ENCODE results near the gene TMEM125.

TMEM125 gene

DNA sequence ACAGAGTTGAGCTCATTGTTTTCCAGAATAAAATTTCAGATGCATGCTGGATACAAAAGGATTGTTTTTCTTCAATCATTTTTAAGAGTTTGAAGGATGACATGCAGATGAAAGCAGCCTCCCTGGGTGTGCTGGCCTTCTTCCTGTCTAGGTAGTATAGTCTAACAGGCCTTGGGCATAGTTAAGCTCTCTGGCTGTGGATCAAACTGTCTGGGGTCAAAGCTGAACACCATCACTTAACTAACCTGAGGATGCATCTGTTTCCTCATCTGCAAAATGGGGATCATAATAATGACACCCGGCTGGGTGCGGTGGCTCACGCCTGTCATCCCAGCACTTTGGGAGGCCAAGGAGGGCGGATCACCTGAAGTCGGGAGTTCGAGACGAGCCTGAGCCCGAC, 25.0 kb downstream of the TMEM125 start:
- DNase-seq, result no peak

DNA sequence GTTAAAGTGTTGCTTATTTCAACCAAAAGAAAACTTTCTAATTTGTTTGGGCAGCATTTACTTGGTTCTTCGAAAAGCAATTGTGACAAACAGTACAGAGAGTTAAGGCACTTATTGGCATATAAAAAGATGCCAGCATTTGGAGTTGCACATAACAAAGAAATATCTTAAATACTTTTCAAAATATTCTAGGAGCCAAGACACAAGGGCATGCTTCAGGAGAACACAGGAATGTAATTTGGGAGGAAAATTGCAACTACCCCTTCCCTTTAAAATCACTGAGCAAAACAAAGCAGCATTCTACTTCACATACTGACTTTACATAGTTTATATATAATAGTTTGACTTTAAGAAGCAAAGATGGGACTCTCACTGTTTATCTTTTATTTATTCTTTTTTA, 26.4 kb downstream of the TMEM125 start:
- DNase-seq, result no peak

DNA sequence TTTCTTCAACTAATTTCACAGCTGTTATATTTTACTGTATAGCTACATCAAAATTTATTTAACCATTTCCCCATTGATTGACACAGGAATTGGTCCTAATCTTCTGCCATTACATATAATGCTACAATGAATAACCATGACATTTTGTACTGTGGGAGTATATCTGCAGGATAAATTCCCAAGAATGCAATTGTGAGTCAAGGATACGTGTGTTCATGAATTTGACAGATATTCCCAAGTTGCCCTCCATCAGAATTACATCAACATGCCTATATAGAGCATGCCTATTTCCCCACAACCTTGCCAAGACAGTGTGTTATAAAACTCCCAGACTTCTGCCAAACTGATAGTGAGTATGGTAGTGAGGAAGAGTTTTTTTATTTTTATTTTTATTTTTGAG, 28.3 kb downstream of the TMEM125 start:
- no peak for DNase-seq

DNA sequence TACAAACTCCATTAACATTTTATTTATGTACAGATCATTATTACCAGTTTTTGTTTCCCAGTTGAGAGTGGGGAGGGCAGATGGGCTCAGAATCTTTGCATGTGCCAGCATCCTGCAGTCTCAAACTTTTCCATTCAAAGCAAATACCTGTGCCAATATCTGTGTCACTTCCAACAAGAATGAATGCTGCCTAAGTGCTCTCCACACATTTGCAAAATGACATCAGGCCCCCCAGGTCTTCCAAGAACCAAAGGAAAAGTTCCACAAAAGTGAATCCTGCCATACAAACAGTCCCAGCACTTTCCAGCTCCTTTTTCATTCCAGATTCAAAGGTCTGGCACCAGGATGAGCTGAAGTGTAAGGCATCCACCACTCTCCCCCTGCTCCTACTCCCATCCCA, 29.3 kb downstream of the TMEM125 start:
- DNase-seq, result no peak

DNA sequence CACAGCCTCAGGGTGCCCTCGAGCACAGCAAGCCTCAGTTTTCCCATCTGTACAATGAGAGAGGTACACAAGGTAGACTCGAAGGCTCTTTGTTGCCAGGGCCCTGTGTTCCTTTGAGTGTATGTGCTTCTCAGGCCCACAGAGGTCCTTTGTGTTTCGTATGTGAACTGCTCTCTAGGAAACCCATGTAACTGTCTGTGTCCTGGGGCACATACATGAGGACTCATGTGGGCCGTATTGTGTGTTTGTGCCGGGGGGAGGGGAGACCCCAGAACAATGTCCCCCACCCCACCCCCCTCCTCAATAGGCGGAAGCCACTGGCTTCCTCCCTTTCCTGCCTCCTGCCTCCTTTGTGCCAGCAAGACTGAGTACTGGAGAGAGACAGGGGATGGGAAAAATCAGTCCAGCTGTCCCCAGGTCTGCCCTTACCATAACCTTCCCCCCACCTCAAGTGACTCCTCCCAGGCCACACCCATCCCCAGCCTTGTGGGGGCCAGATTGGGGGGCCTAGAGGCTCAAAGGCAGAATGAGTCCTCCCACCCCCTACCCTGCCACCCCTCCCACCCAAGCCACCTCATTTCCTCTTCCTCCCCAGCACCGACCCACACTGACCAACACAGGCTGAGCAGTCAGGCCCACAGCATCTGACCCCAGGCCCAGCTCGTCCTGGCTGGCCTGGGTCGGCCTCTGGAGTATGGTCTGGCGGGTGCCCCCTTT, 30.8 kb downstream of the TMEM125 start, which contains the start of gene TIE1:
TIE1 (plus strand) TSS at position 605 of the 717 bp plus-strand sequence; CDS start at position 695, 90 bp downstream.
- no peak for DNase-seq

DNA sequence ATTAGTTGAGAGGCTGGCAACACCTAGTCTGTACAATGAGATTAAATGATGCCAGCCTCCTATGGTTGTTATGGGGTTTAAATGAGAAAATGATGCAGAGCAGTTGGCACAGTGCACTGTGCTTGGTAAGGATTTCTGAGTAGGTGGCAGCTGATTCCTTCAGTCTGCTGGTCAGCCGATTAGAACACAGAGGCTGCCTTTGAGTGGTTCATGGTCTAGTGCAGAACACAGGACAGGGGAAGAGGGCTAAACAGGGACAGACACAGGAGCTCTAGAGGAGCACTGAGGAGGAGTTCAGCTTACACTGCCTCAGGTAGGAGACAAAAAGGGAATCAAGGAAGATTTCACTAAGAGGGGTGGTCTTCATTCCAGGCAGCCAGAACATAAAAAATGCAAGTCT, 32.4 kb downstream of the TMEM125 start:
- no peak for DNase-seq

DNA sequence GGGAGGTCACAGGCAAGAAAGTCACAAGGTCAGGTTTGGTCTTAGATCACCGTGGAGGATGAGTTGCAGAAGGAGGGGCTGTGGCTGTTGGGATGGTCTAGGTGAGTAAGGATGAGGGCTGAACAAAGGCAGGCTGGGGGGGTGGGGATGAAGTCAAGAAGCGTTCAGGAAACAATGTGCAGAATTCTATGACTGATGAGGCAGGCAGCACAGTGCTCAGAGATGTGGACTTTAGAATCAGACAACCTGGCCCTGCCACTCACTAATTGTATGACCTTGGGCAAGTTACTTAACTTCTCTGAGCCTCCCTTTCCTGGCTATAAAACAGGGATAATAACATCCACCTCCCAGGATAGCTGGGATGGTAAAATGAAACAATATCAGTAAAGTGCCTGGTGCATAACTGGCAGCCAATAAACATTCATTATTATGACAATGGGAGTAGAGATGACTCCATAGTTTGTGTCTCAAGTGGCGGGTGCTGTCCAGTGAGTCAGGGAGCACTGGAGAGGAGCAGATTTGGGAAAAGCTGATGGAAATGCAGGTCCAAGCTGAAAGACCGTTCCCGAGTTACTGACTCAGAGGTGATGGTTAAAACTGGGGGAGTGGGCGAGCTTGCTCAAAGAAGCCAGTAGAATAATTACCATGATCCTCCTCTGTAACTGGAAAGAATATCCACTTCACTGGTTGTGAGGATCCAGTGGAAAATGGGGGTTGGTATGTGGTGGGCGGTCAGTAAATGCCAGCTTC, 33.1 kb downstream of the TMEM125 start:
- no peak for DNase-seq

DNA sequence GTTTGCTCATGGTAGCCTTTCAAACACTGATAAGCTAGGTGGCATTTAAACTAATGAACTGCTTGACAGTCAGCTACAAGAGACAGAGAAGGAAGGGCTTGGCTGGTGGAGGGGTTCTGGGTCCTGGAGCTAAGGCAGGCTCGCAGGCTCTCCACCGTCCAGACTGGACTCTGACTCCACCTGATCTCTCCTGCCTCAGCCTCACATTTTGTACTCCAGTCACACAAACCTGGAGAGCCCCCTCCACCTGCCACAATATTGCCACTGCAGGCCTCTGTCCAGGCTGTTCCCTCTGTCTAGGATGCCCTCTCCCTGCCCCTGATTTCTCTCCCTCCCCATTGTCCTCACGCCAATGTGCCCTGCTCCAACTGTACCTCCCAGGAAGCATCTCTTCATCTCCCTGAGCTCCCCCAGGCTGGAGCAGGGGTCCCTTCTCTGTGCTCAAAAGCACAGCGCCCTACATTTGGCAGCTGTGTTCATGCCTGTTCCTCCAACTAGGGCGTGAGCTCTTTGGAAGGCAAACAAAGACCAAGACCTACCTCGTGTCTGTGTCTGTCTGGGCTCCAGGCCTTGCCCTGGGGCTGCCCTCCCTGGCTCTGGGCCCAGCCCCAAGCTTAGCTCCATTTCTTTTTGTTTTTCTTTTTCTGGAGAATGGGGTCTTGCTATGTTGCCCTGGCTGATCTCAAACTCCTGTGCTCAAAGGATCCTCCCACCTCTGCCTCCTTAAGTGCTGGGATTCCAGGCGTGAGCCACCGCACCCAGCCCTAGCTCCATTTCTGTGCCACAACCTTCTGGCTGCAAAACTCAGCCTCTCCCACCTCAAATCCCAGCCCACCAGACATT, 33.9 kb downstream of the TMEM125 start:
- DNase-seq, result no peak

DNA sequence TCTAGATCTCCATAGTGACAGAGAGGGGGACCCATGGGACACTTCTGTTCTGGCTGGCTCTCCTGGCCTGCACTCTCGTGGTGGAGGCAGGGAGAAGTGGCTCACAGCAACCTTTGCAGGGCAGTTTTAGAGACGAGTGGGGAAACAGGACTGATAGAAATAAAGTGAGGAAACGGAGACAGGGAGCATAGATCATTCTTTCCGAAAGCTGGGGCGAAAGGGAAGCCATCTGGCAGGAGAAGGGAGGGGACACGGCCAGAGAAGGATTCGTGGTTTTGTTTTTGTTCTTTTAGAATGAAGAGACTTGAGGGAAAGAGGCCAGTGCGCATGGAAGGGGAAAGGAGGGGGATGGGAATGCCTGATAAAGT, 34.5 kb downstream of the TMEM125 start:
- DNase-seq, result no peak

DNA sequence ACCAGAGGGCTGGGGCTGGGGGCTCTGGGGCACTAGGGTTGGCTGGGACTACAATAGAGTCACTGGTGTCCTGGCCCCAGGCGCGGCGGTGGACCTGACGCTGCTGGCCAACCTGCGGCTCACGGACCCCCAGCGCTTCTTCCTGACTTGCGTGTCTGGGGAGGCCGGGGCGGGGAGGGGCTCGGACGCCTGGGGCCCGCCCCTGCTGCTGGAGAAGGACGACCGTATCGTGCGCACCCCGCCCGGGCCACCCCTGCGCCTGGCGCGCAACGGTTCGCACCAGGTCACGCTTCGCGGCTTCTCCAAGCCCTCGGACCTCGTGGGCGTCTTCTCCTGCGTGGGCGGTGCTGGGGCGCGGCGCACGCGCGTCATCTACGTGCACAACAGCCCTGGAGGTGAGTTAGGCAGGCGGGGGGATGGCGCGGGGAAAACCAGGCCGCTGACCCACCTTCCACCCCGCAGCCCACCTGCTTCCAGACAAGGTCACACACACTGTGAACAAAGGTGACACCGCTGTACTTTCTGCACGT, 35.1 kb downstream of the TMEM125 start:
- DNase-seq, result no peak

DNA sequence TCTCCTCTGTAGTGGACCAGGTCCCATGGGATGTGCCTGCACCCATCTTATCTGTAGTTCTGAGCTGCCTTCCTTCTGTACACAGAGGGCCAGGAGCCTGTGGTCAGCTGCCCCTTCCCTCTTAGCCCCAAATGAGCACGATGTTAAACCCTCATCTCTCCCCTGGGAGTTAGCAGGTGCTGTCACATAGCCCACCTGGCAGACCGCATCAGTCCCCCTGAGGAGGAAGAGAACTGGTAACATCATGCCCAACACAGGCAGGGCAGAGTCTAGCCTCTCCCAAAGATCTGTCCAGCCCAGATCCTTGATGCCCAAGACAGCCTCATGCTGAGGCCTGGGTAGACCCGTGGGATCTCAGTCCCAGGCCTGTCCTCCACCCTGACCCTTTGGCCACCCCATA, 35.7 kb downstream of the TMEM125 start:
- DNase-seq, result no peak

DNA sequence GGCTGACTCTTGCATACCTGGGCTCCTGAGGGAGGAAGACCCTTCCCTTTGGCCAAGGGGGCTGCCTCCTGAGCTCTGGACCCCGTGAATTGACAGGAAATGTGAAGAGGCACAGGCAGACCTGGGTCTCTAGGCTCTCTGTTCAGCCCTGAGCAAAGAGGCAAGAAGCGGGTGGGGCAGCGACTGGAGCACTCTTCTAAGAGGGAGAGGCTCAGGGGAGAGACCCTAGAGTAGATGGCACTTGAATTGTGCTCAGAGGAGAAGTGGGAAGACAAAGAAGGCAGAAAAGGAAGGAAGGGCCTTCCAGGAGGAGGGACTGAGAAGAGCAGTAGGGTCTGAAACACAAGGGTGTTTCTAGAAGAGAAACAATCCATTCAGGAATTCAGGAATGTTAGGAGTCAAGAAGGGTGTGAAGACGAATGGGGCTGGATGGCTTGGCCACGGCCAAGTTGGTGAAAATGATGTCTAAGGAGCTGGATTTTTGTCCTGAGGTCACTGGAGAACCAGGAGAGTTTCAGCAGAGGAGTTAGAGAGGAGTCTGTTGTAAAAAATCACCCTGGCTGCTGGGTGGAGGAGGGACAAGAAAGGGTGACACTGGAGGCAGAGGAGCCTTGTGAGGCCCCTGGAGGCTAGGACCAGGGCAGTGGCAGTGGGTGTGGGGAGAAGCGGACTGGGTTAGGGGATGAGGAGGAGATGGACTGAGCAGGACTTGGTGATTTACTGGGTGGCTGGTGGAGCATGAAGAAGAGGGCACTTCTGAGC, 36.3 kb downstream of the TMEM125 start:
- DNase-seq, result no peak

DNA sequence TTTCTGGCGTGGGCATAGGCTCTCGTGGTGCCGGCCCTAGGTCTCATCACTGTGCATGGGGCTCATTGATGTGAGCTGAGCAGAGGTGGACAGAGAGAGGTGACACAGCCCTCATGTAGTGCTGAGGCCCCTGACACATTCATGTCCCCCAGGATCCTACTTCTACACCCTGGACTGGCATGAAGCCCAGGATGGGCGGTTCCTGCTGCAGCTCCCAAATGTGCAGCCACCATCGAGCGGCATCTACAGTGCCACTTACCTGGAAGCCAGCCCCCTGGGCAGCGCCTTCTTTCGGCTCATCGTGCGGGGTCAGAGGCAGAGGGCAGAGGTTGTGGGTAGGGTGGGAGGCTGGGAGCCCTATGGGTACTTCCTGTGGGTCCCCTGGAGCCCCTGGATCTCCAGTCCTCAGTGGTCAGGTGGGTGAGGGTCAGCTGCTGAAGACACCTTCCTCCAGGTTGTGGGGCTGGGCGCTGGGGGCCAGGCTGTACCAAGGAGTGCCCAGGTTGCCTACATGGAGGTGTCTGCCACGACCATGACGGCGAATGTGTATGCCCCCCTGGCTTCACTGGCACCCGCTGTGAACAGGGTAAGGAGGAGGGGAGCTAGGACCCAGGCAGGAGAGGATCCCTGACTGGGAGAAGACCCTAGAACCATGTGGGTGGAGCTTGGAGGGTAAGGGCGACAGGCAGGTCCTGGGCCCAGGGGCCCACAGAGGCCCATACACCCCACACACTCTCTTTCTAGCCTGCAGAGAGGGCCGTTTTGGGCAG, 37.1 kb downstream of the TMEM125 start:
- DNase-seq, result no peak

DNA sequence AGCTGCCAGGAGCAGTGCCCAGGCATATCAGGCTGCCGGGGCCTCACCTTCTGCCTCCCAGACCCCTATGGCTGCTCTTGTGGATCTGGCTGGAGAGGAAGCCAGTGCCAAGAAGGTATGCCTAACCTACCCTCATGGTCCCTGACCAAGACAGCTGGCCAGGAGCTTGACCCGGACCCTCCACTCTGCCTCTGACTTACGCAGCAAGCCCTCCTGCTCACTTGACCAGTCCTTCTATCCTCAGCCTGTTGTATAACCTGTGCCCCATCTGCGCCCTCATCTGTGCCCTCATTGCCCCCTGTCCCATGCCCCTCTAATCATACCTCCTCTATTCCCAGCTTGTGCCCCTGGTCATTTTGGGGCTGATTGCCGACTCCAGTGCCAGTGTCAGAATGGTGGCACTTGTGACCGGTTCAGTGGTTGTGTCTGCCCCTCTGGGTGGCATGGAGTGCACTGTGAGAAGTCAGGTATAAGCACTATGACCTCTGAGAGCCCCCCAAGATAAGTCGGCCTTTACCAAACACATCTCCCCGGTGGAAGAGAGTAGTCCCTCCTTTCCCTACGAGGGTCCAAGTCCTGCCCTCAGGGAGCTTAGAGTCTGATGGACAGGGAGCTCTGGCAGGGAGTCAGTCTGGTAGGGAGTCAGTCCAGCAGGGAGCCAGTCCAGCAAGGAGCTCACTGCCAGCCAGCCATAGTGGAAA, 37.8 kb downstream of the TMEM125 start:
- DNase-seq, result no peak

DNA sequence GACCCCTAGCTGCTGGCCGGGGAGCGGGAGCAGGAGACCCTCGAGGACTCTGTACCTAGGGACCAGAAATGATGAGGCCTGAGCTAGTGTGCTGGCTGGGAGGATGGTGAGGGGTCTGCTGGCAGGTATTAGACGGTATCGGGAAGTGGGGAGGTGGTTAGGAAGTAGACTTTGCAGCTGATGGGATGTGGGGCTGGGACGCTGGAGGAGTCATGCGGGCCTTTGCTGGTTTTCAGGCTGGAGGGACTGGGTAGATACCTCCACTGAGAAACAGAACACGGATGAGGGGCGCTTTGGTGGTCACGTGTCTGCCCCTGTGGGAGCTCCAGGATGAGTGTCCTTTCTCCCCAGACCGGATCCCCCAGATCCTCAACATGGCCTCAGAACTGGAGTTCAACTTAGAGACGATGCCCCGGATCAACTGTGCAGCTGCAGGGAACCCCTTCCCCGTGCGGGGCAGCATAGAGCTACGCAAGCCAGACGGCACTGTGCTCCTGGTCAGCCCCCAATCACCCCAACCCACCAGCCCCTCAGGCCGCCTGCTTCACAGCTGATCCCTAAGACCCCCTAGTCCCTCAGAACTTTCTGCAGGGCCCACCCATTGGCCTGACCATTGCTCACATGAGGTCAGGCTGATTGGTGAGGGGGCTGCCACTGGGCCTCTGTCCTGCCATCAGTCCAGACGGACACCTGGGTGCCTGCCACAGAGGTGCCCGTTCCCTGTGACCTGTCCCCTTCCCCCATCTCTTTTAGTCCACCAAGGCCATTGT, 39.0 kb downstream of the TMEM125 start:
- DNase-seq, result no peak

DNA sequence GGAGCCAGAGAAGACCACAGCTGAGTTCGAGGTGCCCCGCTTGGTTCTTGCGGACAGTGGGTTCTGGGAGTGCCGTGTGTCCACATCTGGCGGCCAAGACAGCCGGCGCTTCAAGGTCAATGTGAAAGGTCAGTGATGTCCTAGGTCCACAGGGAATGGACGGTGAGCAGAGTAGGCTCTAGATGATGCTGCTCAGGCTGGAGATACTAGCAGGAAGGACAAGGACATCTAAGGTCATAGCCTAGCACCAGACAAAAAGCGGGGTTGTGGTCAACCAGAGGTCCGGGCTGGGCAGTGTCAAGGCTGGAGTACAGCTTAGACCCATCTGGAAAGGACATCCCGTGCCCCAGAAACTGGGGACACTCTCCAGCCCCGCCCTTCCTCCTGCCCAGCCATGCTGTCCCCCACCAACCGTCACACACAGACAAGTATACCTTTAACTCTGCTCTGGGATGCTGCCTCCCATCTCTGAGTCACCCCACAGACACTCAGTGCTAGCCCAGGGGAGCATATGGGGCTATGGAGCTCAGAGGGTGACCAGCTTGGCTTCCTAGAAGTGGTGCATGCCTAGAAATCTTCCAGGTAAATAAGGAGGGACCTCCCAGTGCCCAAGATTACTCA, 39.7 kb downstream of the TMEM125 start:
- DNase-seq, result no peak

DNA sequence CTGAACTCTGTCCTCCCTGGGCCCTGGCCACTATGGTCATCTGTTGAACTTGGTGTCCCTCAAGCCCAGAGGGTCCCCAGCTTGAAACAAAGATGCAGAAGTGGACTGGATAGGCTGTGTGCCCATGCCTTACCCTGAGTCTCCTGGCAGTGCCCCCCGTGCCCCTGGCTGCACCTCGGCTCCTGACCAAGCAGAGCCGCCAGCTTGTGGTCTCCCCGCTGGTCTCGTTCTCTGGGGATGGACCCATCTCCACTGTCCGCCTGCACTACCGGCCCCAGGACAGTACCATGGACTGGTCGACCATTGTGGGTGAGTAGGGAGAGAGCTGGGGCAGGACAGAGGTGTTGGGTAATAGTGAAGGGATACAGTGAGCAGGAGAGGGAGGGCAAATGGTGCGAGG, 41.7 kb downstream of the TMEM125 start:
- no peak for DNase-seq

DNA sequence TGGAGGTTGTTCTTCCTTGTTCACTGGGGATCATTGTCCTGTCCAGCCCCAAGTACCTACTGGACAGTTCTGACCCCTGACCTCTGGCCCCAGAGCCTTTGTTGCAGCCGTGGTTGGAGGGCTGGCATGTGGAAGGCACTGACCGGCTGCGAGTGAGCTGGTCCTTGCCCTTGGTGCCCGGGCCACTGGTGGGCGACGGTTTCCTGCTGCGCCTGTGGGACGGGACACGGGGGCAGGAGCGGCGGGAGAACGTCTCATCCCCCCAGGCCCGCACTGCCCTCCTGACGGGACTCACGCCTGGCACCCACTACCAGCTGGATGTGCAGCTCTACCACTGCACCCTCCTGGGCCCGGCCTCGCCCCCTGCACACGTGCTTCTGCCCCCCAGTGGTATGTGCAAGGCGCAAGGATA, 42.4 kb downstream of the TMEM125 start:
- no peak for DNase-seq

DNA sequence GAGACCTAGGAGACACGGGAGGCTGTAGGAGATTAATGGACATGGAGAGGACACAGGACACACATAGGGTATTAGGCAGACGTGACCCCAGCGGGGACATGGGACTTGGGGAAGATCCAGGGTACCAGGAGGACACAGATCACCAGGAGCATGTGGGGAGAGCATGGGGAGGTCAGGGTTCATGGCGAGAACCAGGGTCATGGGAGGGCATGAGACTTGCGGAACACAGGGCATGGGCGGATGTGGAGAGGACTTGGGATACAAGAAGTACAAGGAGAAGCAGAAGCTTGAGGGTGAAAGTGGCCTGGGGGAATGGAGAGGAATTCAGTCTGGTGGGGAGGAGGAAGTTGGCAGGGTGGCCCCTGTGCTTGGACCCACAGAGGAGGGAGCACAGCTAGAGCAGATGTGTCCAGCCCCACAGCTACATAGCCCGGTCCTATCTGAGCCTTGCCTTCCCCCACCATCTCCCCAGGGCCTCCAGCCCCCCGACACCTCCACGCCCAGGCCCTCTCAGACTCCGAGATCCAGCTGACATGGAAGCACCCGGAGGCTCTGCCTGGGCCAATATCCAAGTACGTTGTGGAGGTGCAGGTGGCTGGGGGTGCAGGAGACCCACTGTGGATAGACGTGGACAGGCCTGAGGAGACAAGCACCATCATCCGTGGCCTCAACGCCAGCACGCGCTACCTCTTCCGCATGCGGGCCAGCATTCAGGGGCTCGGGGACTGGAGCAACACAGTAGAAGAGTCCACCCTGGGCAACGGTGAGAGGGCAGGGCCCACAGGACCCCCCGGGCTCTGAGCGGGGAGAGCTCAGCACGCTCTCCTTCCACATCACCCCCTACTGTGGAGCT, 43.1 kb downstream of the TMEM125 start:
- no peak for DNase-seq
